Measurements from ENCODE around the gene LRRK2.

GRCh38 chr12:40263616-40264409, 39.0 kb downstream of the LRRK2 start:
- TF ChIP-seq EZH2 (IDR thresholded peaks at IDR 0.05; ENCODE audit: low read depth, unreplicated experiment) (no peak), POLR2AphosphoS5 (IDR thresholded peaks at IDR 0.05; ENCODE audit: low read depth) (no peak), CTCF (conservative IDR thresholded peaks at IDR 0.05; ENCODE audit: low read depth in 2 of 2) (no peak), ZNF462 (CRISPR knock-in tag; IDR thresholded peaks at IDR 0.05) (no peak), EZH2phosphoT487 (IDR thresholded peaks at IDR 0.05; ENCODE audit: unreplicated experiment) (no peak), NANOG (IDR thresholded peaks at IDR 0.05; ENCODE audit: borderline replicate concordance) (no peak), CREB1 (CRISPR knock-in tag; IDR thresholded peaks at IDR 0.05; ENCODE audit: low read depth) (no peak), REST (IDR thresholded peaks at IDR 0.05; ENCODE audit: unreplicated experiment) (no peak), JUNB (IDR thresholded peaks at IDR 0.05; ENCODE audit: unreplicated experiment) (no peak)

All from GM23338 (cell line).